ENCODE results near the gene AGXT.

The AGXT gene

GRCh38 chr2:240898108-240898730, 29.6 kb downstream of the AGXT start:
- no peak for DNase-seq (ENCODE audit: low read depth in 2 of 2)

DNA sequence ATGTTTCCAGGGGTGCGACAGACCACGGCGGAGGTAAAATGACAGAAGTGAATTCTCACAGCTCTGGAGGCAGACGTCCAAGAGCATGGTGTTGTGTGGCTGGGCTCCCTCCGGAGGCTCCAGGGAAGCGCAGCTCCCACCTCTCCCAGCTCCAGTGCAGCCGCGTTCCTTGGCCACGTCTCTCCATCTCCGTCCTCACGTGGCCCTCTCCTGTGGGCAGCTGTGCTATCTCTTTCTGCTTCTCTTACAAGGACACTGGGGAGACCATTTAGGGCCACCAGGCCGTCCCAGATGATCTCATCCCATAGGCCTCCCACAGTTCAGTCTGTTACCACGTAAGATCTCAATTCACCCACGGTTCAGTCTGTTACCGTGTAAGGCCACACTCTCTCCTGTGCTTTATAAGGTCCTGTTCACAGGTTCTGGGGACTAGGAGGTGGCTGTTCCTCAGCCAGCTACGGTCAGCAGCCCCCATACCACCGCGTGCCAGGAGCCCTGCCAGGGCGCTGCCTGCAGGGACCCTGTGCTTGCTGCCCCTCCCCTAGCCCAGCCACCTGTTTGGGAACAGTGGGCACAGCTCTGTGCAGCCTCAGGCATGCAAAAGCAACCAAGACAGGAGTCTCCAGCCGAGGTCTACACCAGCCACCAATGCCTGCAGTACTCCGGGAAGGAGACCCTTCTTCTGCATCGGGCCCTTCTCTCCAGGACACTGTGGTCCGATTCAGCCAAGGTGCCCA, 30.3 kb downstream of the AGXT start:
- no peak for DNase-seq (ENCODE audit: low read depth in 2 of 2)

DNA sequence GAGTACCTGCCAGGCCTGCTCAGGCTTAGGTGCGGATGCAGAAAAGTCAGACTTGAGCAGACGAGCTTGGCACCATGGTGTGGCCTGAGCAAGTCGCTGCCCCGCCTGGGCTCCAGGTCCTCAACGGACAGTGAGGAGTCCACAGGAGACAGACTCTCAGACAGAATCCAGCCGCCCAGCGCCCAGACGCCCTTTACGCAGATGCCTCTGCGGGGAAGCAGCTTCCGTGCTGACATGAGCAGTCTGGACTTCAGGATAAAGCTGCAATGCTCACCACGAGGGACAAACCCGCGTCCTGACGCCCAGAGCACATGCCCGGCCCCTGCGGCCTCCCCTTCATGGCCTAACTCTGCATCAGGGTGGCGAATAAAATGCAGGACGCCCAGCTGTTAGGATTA, 30.8 kb downstream of the AGXT start:
- no peak for DNase-seq (ENCODE audit: low read depth in 2 of 2)

DNA sequence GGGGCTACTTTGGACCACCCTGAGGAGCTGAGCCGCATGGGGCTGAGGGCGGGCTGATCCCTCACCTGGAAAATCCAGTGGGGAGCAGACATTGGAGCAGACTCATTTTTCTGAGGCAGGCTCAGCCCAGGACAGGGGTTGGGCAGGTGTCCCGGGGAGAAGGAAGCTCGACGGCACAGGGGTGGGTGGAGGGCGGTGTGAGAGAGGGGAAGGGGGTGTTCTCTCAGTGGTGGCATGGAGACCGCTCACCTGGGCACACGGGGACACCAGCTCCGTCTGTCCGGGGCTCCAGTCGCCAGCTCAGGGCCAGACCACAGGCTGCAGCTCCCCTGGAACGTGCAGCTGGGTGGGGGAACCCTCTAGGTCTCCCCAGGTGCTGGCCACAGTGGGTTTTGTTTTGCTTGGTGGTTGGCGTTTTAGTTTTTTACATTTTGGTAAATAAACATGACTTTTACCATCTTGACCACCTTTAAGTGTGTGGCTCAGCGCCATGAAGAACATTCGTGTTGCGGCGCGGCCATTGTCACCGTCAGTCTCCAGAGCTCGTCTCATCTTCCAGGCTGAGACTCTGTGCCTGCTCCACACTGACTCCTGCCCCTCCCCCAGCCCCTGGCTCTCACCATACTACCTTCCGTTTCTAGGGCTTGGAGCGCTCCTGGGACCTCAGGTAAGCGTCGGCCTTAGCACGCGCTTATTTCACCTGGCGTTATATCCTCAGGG, 31.7 kb downstream of the AGXT start:
- no peak for DNase-seq (ENCODE audit: low read depth in 2 of 2)

- DNase-seq (ENCODE audit: low read depth in 2 of 2), result no peak
Observed at GRCh38 chr2:240901986-240902614, 33.5 kb downstream of the AGXT start.

DNA sequence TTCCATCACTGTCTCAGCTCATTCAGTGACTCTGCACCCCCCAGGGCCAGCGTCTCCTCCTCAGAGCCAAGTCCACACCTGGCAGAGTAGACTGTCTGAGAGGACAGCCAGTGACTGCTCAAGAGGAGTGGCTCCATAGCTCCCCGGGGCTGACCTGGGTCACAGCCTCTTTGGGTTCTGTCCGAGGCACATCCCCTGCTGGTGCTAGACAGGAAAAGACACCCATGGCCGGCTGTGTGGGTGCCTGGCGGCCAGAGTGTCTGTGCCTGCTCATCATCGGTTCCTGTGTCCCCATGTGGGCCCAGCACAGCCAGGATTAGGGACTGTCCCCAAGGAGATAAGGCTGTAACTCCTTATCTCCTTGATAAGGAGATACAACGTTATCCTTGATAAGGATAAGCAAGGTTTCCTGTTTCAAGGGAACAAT, 34.0 kb downstream of the AGXT start:
- no peak for DNase-seq (ENCODE audit: low read depth in 2 of 2)

- no peak for DNase-seq (ENCODE audit: low read depth in 2 of 2)
Observed at GRCh38 chr2:240903191-240904060, 34.8 kb downstream of the AGXT start.

- no peak for DNase-seq (ENCODE audit: low read depth in 2 of 2)
Observed at GRCh38 chr2:240904216-240905175, 35.9 kb downstream of the AGXT start.

GRCh38 chr2:240905176-240905781, 36.7 kb downstream of the AGXT start:
- no peak for DNase-seq (ENCODE audit: low read depth in 2 of 2)

GRCh38 chr2:240906141-240906910, 37.7 kb downstream of the AGXT start, which contains the start of gene CROCC2:
TSS of gene CROCC2 (plus strand) at chr2:240906336. CDS start at chr2:240906514, 178 bp downstream.
- no peak for DNase-seq (ENCODE audit: low read depth in 2 of 2)

- DNase-seq (ENCODE audit: low read depth in 2 of 2), result no peak
Observed at GRCh38 chr2:240906911-240907590, 38.4 kb downstream of the AGXT start.

- no peak for DNase-seq (ENCODE audit: low read depth in 2 of 2)
Observed at GRCh38 chr2:240909216-240909974, 40.8 kb downstream of the AGXT start.

- no peak for DNase-seq (ENCODE audit: low read depth in 2 of 2)
Observed at GRCh38 chr2:240911641-240912265, 43.1 kb downstream of the AGXT start.

DNA sequence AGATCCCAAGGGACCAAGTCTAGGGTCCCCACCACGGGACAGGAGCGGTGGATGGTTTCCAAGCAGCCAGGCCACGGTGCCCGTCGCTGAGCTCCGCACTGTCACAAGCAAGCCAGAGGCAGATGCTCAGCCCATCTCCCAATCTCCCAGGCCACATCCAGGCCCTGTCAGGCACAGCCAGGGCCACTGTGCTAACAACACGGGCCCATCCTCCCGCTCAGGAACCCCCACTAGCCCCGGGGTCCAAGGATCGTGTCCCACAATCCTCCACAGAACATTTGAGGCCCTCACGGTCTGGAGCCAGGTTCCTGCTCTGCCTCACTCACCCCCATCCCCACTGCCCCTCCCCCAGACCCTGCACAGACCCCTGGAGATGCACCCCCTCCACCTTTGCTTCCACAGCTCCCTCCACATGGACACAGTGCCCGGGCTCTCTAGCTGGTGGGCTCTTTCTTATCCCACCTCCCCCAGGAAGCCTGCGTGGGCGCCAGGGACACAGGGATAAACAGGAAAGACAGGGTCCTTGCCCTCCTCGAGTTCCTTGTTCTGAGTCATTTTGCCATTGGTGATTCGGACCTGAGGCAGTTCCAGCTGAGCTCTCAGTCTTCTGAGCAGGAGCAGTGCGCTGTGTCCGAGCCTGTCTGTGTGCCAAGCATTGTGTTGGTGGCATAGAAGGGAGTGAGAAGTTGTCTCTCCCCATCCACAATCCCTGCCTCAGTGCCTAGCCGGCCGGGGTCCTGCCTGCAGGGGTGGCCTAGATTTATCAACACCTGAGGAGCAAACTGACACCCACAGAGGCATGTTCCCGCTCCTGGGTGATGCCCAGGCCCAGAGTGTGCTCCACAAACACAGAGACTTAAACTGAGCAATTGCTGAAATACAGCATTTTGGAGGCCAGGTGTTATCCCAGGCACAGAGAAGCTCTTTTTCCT, 44.5 kb downstream of the AGXT start:
- no peak for DNase-seq (ENCODE audit: low read depth in 2 of 2)

DNA sequence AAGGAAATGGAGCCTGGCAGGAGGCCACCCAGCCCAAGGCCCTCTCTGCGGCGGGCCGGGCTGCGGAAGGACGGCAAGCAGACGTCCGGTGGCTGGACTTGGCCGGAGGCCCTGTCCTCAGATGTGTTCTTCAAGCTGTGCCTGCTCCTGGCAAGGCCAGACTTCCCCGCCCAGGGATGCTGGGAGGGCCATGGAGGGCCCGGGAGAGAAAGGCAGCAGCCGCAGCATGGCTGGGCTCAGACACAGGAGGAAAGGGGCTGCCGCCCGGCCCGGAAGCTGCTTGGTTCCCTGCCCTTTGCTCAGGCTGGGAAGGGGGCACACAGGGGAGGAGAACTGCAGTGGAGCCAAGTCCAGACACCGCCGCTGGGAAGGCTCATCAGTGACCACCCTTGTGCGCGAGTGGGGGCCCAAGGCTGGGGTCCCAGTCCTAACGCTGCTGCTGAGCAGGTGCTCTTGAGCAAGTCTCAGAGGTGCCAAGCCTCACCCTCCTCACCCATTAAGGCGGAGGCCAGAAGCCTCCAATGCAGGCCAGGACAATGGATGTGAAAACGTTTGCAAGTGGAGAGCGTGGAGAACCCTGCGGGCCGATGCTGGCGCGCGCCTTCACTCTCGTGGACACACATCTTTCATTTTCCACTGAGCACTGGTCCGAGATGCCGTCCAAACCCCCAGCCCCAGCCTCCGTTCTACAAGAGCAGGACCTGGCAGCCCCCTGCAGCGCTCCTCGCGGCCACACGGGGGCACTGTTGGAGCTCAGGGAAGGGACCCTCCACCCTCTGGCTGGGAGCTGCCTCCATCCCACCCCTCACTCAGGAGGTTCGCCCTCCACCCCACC, 45.4 kb downstream of the AGXT start:
- DNase-seq (ENCODE audit: low read depth in 2 of 2), result peak; percentile 46 to 74
